Measurements from ENCODE around the gene ZNF281.

ZNF281 gene

GRCh38 chr1:200376528-200376927 lies 33.3 kb downstream of the ZNF281 start:
- Histone ChIP-seq H3K9ac (no peak overlapping the region), H3K27me3 (ENCODE audit: insufficient read depth, low read depth) (no peaks in the 10 kb centered on the region), H3K79me2 (ENCODE audit: insufficient read depth, low read depth) (no peaks in the 10 kb centered on the region), H3K27ac (no peak overlapping the region), H3K4me3 (IDR thresholded peaks at IDR 0.05; ENCODE audit: insufficient read depth, low read depth, low read length) (no peak overlapping the region), H2AFZ (ENCODE audit: low read depth) (no peak overlapping the region), H3K36me3 (ENCODE audit: insufficient read depth) (no peaks in the 10 kb centered on the region), H4K20me1 (ENCODE audit: insufficient read depth) (no peaks in the 10 kb centered on the region), H3K4me1 (ENCODE audit: low read depth, poor library complexity, severe bottlenecking) (no peaks in the 10 kb centered on the region), H3K4me2 (no peak overlapping the region)
- TF ChIP-seq, protein P1, sequence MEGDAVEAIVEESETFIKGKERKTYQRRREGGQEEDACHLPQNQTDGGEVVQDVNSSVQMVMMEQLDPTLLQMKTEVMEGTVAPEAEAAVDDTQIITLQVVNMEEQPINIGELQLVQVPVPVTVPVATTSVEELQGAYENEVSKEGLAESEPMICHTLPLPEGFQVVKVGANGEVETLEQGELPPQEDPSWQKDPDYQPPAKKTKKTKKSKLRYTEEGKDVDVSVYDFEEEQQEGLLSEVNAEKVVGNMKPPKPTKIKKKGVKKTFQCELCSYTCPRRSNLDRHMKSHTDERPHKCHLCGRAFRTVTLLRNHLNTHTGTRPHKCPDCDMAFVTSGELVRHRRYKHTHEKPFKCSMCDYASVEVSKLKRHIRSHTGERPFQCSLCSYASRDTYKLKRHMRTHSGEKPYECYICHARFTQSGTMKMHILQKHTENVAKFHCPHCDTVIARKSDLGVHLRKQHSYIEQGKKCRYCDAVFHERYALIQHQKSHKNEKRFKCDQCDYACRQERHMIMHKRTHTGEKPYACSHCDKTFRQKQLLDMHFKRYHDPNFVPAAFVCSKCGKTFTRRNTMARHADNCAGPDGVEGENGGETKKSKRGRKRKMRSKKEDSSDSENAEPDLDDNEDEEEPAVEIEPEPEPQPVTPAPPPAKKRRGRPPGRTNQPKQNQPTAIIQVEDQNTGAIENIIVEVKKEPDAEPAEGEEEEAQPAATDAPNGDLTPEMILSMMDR (conservative IDR thresholded peaks at IDR 0.05; ENCODE audit: low read depth, low read length): no peak

DNA sequence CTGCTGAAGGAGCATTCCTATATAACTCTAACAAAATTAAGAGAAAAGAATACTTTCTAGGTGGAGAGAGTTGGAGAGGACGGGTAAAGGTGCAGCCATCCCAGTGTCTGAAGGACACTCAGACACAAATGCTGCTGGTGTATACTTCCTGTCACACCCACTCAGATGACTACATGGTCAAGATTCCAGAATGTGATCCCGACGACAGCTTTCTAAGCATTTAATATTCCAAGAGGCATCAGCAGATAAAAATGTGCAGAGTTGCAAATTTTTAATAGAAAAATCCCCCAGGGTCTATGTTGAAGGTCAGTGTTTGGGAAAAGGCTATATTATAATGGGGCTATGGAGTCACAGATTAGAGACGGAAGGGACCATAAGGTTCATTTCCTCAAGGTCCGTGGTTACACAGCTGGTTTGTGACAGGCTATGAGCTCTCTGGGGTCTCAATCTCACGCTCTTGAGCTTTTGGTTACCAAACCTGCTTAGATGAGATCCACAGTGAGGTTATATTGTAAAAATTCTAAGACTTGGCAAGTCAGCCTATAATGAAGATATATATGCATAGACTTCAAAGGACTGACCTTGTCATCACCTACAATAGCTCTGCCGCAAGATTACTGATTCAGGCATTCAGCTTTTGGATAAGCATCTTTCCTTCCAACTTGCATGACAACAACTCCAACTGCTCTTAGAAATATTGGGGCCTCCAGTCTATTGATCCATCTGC lies 35.1 kb downstream of the ZNF281 start:
- H4K20me1 ChIP-seq (ENCODE audit: insufficient read depth): no peaks in the 10 kb centered on the region
- H3K9ac ChIP-seq: no peak overlapping the region
- no peaks in the 10 kb centered on the region for H3K36me3 ChIP-seq (ENCODE audit: insufficient read depth)
- H3K4me2 ChIP-seq: no peak overlapping the region
- TF ChIP-seq, protein P1 (conservative IDR thresholded peaks at IDR 0.05; ENCODE audit: low read depth, low read length): no peak
- H3K4me1 ChIP-seq (ENCODE audit: low read depth, poor library complexity, severe bottlenecking): no peaks in the 10 kb centered on the region
- no peaks in the 10 kb centered on the region for H3K79me2 ChIP-seq (ENCODE audit: insufficient read depth, low read depth)
- no peak overlapping the region for H3K4me3 ChIP-seq (IDR thresholded peaks at IDR 0.05; ENCODE audit: insufficient read depth, low read depth, low read length)
- H3K27me3 ChIP-seq (ENCODE audit: insufficient read depth, low read depth): no peaks in the 10 kb centered on the region
- H2AFZ ChIP-seq (ENCODE audit: low read depth): no peak overlapping the region
- no peak overlapping the region for H3K27ac ChIP-seq

- Histone ChIP-seq H3K9ac (no peak overlapping the region), H3K27me3 (ENCODE audit: insufficient read depth, low read depth) (no peaks in the 10 kb centered on the region), H3K36me3 (ENCODE audit: insufficient read depth) (no peaks in the 10 kb centered on the region), H4K20me1 (ENCODE audit: insufficient read depth) (no peaks in the 10 kb centered on the region), H3K27ac (no peak overlapping the region), H3K4me1 (ENCODE audit: low read depth, poor library complexity, severe bottlenecking) (no peaks in the 10 kb centered on the region), H3K4me2 (no peak overlapping the region), H3K79me2 (ENCODE audit: insufficient read depth, low read depth) (no peaks in the 10 kb centered on the region), H2AFZ (ENCODE audit: low read depth) (no peak overlapping the region), H3K4me3 (IDR thresholded peaks at IDR 0.05; ENCODE audit: insufficient read depth, low read depth, low read length) (no peak overlapping the region)
- TF ChIP-seq, protein P1 (conservative IDR thresholded peaks at IDR 0.05; ENCODE audit: low read depth, low read length): no peak
These were observed 36.0 kb downstream of the ZNF281 start for GRCh38 chr1:200373811-200374231.

DNA sequence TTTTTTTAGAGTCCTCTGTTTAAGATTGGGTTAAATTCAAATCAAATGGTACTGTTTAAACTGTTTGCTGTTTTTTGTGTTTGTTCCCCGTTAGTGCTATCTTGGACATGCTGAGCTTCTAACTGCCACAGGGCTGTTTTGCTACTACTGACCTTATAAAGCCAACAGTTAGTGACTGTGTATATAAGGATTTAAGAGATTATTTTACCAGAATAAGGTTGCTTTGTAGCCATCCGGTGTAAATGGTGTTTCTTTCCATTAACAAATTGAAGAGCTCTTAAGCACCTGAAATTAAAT lies 37.0 kb downstream of the ZNF281 start:
- Histone ChIP-seq H2AFZ (ENCODE audit: low read depth) (no peak overlapping the region), H3K4me1 (ENCODE audit: low read depth, poor library complexity, severe bottlenecking) (no peaks in the 10 kb centered on the region), H3K27me3 (ENCODE audit: insufficient read depth, low read depth) (no peaks in the 10 kb centered on the region), H3K9ac (no peak overlapping the region), H4K20me1 (ENCODE audit: insufficient read depth) (no peaks in the 10 kb centered on the region), H3K4me3 (IDR thresholded peaks at IDR 0.05; ENCODE audit: insufficient read depth, low read depth, low read length) (no peak overlapping the region), H3K36me3 (ENCODE audit: insufficient read depth) (no peaks in the 10 kb centered on the region), H3K79me2 (ENCODE audit: insufficient read depth, low read depth) (no peaks in the 10 kb centered on the region), H3K27ac (no peak overlapping the region), H3K4me2 (no peak overlapping the region)
- TF ChIP-seq, protein P1 (conservative IDR thresholded peaks at IDR 0.05; ENCODE audit: low read depth, low read length): no peak

Measured in KMS-11 (cell line).